H1 (cell line): ENCODE results near the gene DOCK10. TPM values are rescaled to one million over a fixed set of nuclear protein-coding genes. Genes with fewer than 3 reads are reported as not detected.

Experiments
- CTCF ChIA-PET: fragments of 300-600 bp; sonication (Branson Sonifier 250); formaldehyde crosslinking; loops from one replicate; lab custom pipeline; 2021; ENCODE audit not compliant: partially characterized antibody; lab: Charles Lee
- POLR2A ChIA-PET: fragments of 300-600 bp; sonication (Branson Sonifier 250); formaldehyde crosslinking; loops from one replicate; lab custom pipeline; 2021; ENCODE audit warnings: inconsistent platforms; ENCODE audit not compliant: partially characterized antibody; lab: Charles Lee
- DNase-seq, 2 experiments: peaks; one replicate each; pipeline versions ENCODE4 v3.0.0 to v3.0.0-alpha.2; 2010 to 2022; ENCODE audit warnings: low spot score in 2 of 2, low read depth in 1 of 2, mixed read lengths in 1 of 2
- FAIRE-seq: peaks from 2 replicates; lab custom pipeline; 2011; peaks lifted over from hg19 to GRCh38; lab: Jason Lieb, UNC
- H2AFZ ChIP-seq: 2 replicates; pipeline ENCODE4 v1.8.1; 2012; ENCODE audit warnings: low read length, inconsistent platforms
- H2AK5ac ChIP-seq: 2 replicates; pipeline ENCODE4 v1.6.1; 2013; ENCODE audit warnings: low read depth, low read length
- H2BK120ac ChIP-seq: replicated peaks from 2 replicates; pipeline ENCODE3; 2013; ENCODE audit warnings: low read depth, low read length, inconsistent platforms
- H2BK12ac ChIP-seq: 2 replicates; pipeline ENCODE4 v1.6.1; 2013; ENCODE audit warnings: low read depth, low read length
- H2BK15ac ChIP-seq: 2 replicates; pipeline ENCODE4 v1.6.1; 2013; ENCODE audit warnings: low read length
- H2BK20ac ChIP-seq: 2 replicates; pipeline ENCODE4 v1.6.1; 2013; ENCODE audit warnings: low read length
- H2BK5ac ChIP-seq: 2 replicates; pipeline ENCODE4 v1.6.1; 2013; ENCODE audit warnings: low read depth, low read length
- H3K14ac ChIP-seq: 2 replicates; pipeline ENCODE4 v1.6.1; 2013; ENCODE audit warnings: inconsistent platforms; ENCODE audit not compliant: insufficient read length
- H3K18ac ChIP-seq: 2 replicates; pipeline ENCODE4 v1.6.1; 2013; ENCODE audit warnings: low read length; ENCODE audit errors: extremely low read depth
- H3K23ac ChIP-seq: 2 replicates; pipeline ENCODE4 v1.6.1; 2013; ENCODE audit warnings: inconsistent platforms; ENCODE audit not compliant: insufficient read length
- H3K23me2 ChIP-seq: 2 replicates; pipeline ENCODE4 v1.6.1; 2013; ENCODE audit warnings: low read depth, low read length
- H3K27ac ChIP-seq: 2 replicates; pipeline ENCODE4 v1.6.1; 2011; ENCODE audit warnings: low read depth, low read length, inconsistent platforms
- H3K27me3 ChIP-seq, 4 experiments: replicated peaks in 1 of 4; 1 replicate in 1 of 4; 2 replicates in 3 of 4; pipeline versions ENCODE4 v1.6.1 to v1.8.1; 2011 to 2013; ENCODE audit warnings: low read length in 3 of 4, mild to moderate bottlenecking in 3 of 4, inconsistent platforms in 2 of 4, mixed read lengths in 2 of 4, moderate library complexity in 1 of 4; ENCODE audit not compliant: control insufficient read depth in 3 of 4, insufficient read depth in 3 of 4; ENCODE audit errors: extremely low read depth in 1 of 4
- H3K36me3 ChIP-seq, 4 experiments: 2 replicates each; pipeline versions ENCODE4 v1.6.1 to v1.8.1; 2011 to 2013; ENCODE audit warnings: mild to moderate bottlenecking in 4 of 4, low read length in 3 of 4, moderate library complexity in 2 of 4, control low read depth in 1 of 4, inconsistent platforms in 1 of 4; ENCODE audit not compliant: insufficient read depth in 4 of 4, control insufficient read depth in 2 of 4
- H3K4ac ChIP-seq: replicated peaks from 2 replicates; pipeline ENCODE3; 2013; ENCODE audit warnings: low read length, low read depth, mixed read lengths, inconsistent platforms; ENCODE audit not compliant: insufficient read length
- H3K4me1 ChIP-seq, 4 experiments: replicated peaks in 1 of 4; 1 replicate in 1 of 4; 2 replicates in 3 of 4; pipeline versions ENCODE4 v1.6.1 to v1.8.1; 2011 to 2013; ENCODE audit warnings: low read length in 3 of 4, inconsistent platforms in 2 of 4, mixed read lengths in 1 of 4; ENCODE audit not compliant: insufficient read depth in 4 of 4, control insufficient read depth in 3 of 4
- H3K4me2 ChIP-seq, 2 experiments: 2 replicates each; pipeline versions ENCODE4 v1.6.1 to v1.8.1; 2011 to 2013; ENCODE audit warnings: low read depth in 2 of 2, low read length in 2 of 2, control low read depth in 1 of 2, inconsistent platforms in 1 of 2, mild to moderate bottlenecking in 1 of 2; ENCODE audit not compliant: insufficient read depth in 1 of 2
- H3K4me3 ChIP-seq, 4 experiments: fragments of 200-600, 300-600 bp in 1 of 4; sonication (generic), shearing (Covaris generic), sonication (Bioruptor Twin) in 1 of 4; 2 replicates each; pipeline versions ENCODE4 v1.5.1 to v1.8.1; 2011 to 2016; ENCODE audit warnings: low read length in 4 of 4, low read depth in 3 of 4, control low read depth in 2 of 4, inconsistent platforms in 2 of 4, mild to moderate bottlenecking in 2 of 4, mixed read lengths in 1 of 4, moderate library complexity in 1 of 4; ENCODE audit not compliant: insufficient read depth in 2 of 4; ENCODE audit errors: extremely low read depth in 1 of 4
- H3K56ac ChIP-seq: replicated peaks from 2 replicates; pipeline ENCODE3; 2013; ENCODE audit warnings: low read depth, mild to moderate bottlenecking, mixed read lengths, low read length, inconsistent platforms; ENCODE audit not compliant: insufficient read length
- H3K79me1 ChIP-seq: 2 replicates; pipeline ENCODE4 v1.6.1; 2013; ENCODE audit warnings: low read depth, low read length, control low read depth
- H3K79me2 ChIP-seq, 2 experiments: 2 replicates each; pipeline versions ENCODE4 v1.6.1 to v1.8.1; 2012 to 2013; ENCODE audit warnings: low read length in 2 of 2, mild to moderate bottlenecking in 2 of 2, inconsistent platforms in 1 of 2; ENCODE audit not compliant: insufficient read depth in 2 of 2, control insufficient read depth in 1 of 2
- H3K9ac ChIP-seq, 4 experiments: replicated peaks in 1 of 4; 1 replicate in 1 of 4; 2 replicates in 3 of 4; pipeline versions ENCODE4 v1.6.1 to v1.8.1; 2011 to 2013; ENCODE audit warnings: low read depth in 3 of 4, low read length in 3 of 4, control low read depth in 2 of 4, mild to moderate bottlenecking in 2 of 4, moderate library complexity in 2 of 4, inconsistent platforms in 1 of 4; ENCODE audit errors: extremely low read depth in 1 of 4
- H3K9me3 ChIP-seq, 2 experiments: 2 replicates each; pipeline versions ENCODE4 v1.6.1 to v1.8.1; 2012 to 2013; ENCODE audit warnings: mild to moderate bottlenecking in 2 of 2, moderate library complexity in 2 of 2, control low read depth in 1 of 2, inconsistent platforms in 1 of 2, low read depth in 1 of 2, low read length in 1 of 2, mixed read lengths in 1 of 2; ENCODE audit not compliant: insufficient read depth in 2 of 2
- H4K20me1 ChIP-seq, 2 experiments: replicated peaks in 1 of 2; 2 replicates each; pipeline versions ENCODE3 to v1.8.1; 2011 to 2013; ENCODE audit warnings: inconsistent platforms in 2 of 2, low read length in 2 of 2, mild to moderate bottlenecking in 1 of 2; ENCODE audit not compliant: insufficient read depth in 2 of 2, control insufficient read depth in 1 of 2
- H4K5ac ChIP-seq: 2 replicates; pipeline ENCODE4 v1.6.1; 2013; ENCODE audit warnings: low read length, low read depth, mixed read lengths, inconsistent platforms; ENCODE audit not compliant: insufficient read length
- H4K8ac ChIP-seq: 2 replicates; pipeline ENCODE4 v1.8.0; 2013; ENCODE audit warnings: mild to moderate bottlenecking, moderate library complexity, low read length, inconsistent platforms; ENCODE audit not compliant: insufficient read depth; ENCODE audit errors: extremely low read depth
- H4K91ac ChIP-seq: replicated peaks from 2 replicates; pipeline ENCODE3; 2013; ENCODE audit warnings: low read length, mixed read lengths, inconsistent platforms; ENCODE audit not compliant: insufficient read length
- BACH1 ChIP-seq: IDR thresholded peaks from 2 replicates; pipeline ENCODE4 v1.6.1; 2012; ENCODE audit warnings: low read length, improper control_type of control experiment
- CBX5 ChIP-seq: fragments of 300-800, 300-1000 bp; sonication (generic); IDR thresholded peaks from 2 replicates; pipeline ENCODE4 v1.7.1; 2016; ENCODE audit warnings: antibody characterized with exemption, low read length, low read depth
- CREB1 ChIP-seq: IDR thresholded peaks from 2 replicates; pipeline ENCODE4 v1.6.1; 2012; ENCODE audit warnings: inconsistent platforms
- CTBP2 ChIP-seq: IDR thresholded peaks from 2 replicates; pipeline ENCODE4 v1.7.0; 2011; ENCODE audit warnings: borderline replicate concordance, mild to moderate bottlenecking, moderate library complexity, mixed read lengths, low read length; ENCODE audit not compliant: insufficient read depth, insufficient read length
- EP300 ChIP-seq, 2 experiments: IDR thresholded peaks; 1 replicate in 1 of 2; 2 replicates in 1 of 2; pipeline ENCODE4 v1.6.1; 2011 to 2012; ENCODE audit warnings: low read depth in 2 of 2, low read length in 2 of 2, mild to moderate bottlenecking in 2 of 2, borderline replicate concordance in 1 of 2, inconsistent platforms in 1 of 2, moderate library complexity in 1 of 2
- JUN ChIP-seq: IDR thresholded peaks from 2 replicates; pipeline ENCODE4 v1.6.1; 2011; ENCODE audit warnings: low read depth, mild to moderate bottlenecking, improper control_type of control experiment, low read length
- KDM5A ChIP-seq: fragments of 200-600 bp; IDR thresholded peaks from 2 replicates; pipeline ENCODE4 v1.7.1; 2012; ENCODE audit warnings: mild to moderate bottlenecking, low read length, inconsistent platforms, mixed read lengths
- NRF1 ChIP-seq: IDR thresholded peaks from 2 replicates; pipeline ENCODE4 v1.6.1; 2011; ENCODE audit warnings: mild to moderate bottlenecking, low read depth, low read length, improper control_type of control experiment
- RXRA ChIP-seq: IDR thresholded peaks from 2 replicates; pipeline ENCODE4 v1.6.1; 2011; ENCODE audit warnings: low read depth, mild to moderate bottlenecking, low read length, moderate library complexity; ENCODE audit not compliant: insufficient read depth
- SAP30 ChIP-seq: fragments of 300-600 bp; sonication (generic); IDR thresholded peaks from 2 replicates; pipeline ENCODE4 v1.7.1; 2012; ENCODE audit warnings: low read length, moderate library complexity, mild to moderate bottlenecking, inconsistent platforms; ENCODE audit not compliant: insufficient read depth, insufficient replicate concordance
- SIX5 ChIP-seq: IDR thresholded peaks from 2 replicates; pipeline ENCODE4 v1.6.1; 2011; ENCODE audit warnings: mild to moderate bottlenecking, low read depth, low read length
- SP2 ChIP-seq: IDR thresholded peaks from 2 replicates; pipeline ENCODE4 v1.6.1; 2012; ENCODE audit warnings: mild to moderate bottlenecking, low read length, inconsistent platforms
- SP4 ChIP-seq: IDR thresholded peaks from 2 replicates; pipeline ENCODE4 v1.6.1; 2012; ENCODE audit warnings: low read length, inconsistent platforms
- SUZ12 ChIP-seq: fragments of 200-600 bp; sonication (generic); IDR thresholded peaks from 2 replicates; pipeline ENCODE4 v1.6.1; 2012; ENCODE audit warnings: mild to moderate bottlenecking, inconsistent platforms, low read length, moderate library complexity, mixed read lengths
- WGBS, 2 experiments: shearing (Covaris generic) in 1 of 2; methylation state at CpG; one replicate each; pipeline versions ENCODE4 v1.1.6 to v1.1.7; 2013 to 2015; ENCODE audit warnings: low lambda C conversion rate in 2 of 2, mixed read lengths in 2 of 2, inconsistent platforms in 1 of 2, low coverage in 1 of 2, missing lambda C conversion rate in 1 of 2; ENCODE audit not compliant: insufficient replicate concordance in 2 of 2, insufficient coverage in 1 of 2, insufficient read length in 1 of 2; ENCODE audit errors: extremely low coverage in 1 of 2, missing lambda C conversion rate in 1 of 2; 5-methylcytosine and 5-hydroxymethylcytosine counted together
- polyA plus RNA-seq, 7 experiments: library from polyadenylated mRNA; depleted of rRNA in 3 of 7; stranded (reverse) in 5 of 7; unstranded in 2 of 7; fragments of >200 nt in 5 of 7; fragments of 200-250 nt in 2 of 7; gene quantifications; 1 replicate in 5 of 7; 2 replicates in 1 of 7; 4 replicates in 1 of 7; pipeline versions ENCODE4 v1.2.1 to v1.2.3, GENCODE V29; 2011 to 2013; ENCODE audit warnings: missing spikeins in 2 of 7, mixed read lengths in 2 of 7
- total RNA-seq: library from RNA; stranded (reverse); fragmentation: NEBNext Ultra II Directional; extraction: Animal tissue kit (Norgen Biotek cat#: 25700); gene quantifications from 2 replicates; pipeline ENCODE4 v1.2.1, GENCODE V29; 2021
- TF ChIP-seq, protein P1 (sequence below): IDR thresholded peaks from 2 replicates; pipeline ENCODE4 v1.6.1; 2012; ENCODE audit warnings: inconsistent platforms

The DOCK10 gene
- total and polyA plus RNA-seq, 2 of the 8 experiments (the other 6 are each of a cell fraction or from before 2014, with no cell fraction given) = 0.33 to 1.6 TPM

DNA sequence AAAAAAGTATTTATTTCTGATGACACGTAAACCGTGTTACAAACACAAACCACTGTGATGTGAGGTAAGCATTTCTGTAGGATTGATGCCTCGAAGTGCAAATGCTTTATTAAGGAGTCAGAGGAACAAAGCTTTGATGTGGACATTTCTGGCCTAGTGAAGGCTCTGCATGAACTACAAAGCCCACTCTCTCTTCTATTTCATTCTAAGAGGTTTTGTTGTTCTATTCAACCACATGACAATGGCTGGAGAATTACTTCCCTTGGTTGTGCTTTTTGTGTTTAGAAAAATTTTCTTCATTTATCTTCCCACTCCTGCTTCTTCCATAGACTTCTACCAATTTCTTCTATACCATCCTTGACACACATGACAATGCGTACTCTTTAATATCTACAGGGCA lies 200.4 kb downstream of the DOCK10 start:
- no peak overlapping the region for H3K4me2 ChIP-seq
- no peaks in the 10 kb centered on the region for H4K20me1 ChIP-seq
- H3K4ac ChIP-seq = no peak overlapping the region
- no peak overlapping the region for H4K8ac ChIP-seq
- H3K9me3 ChIP-seq = peaks cover 3% of the 10 kb centered on the region in 2 experiments; a peak in 1 of 4 replicates
- no peak overlapping the region for H3K23ac ChIP-seq
- H2BK12ac ChIP-seq = no peak overlapping the region
- H4K91ac ChIP-seq = no peak overlapping the region
- H3K4me3 ChIP-seq = no peak overlapping the region
- no peak overlapping the region for H2BK5ac ChIP-seq
- H2AFZ ChIP-seq = no peak overlapping the region
- H3K14ac ChIP-seq = no peak overlapping the region
- ChIA-PET CTCF (no interaction called here), POLR2A (no interaction called here)
- no peaks in the 10 kb centered on the region for H3K36me3 ChIP-seq
- no peaks in the 10 kb centered on the region for H3K79me1 ChIP-seq
- H2BK20ac ChIP-seq = no peak overlapping the region
- 94% methylated on average over 4 of the region's 4 CpGs; no CpG with 5 or more reads in 1 of the 2 experiments for WGBS, 2 experiments
- no peak overlapping the region for H3K56ac ChIP-seq
- H4K5ac ChIP-seq = no peak overlapping the region
- no peak overlapping the region for H2BK120ac ChIP-seq
- no peaks in the 10 kb centered on the region for H3K79me2 ChIP-seq
- no peak for FAIRE-seq
- H3K27ac ChIP-seq = no peak overlapping the region
- H3K9ac ChIP-seq = no peak overlapping the region
- H2AK5ac ChIP-seq = no peak overlapping the region
- H3K23me2 ChIP-seq = no peaks in the 10 kb centered on the region
- no peak overlapping the region for H2BK15ac ChIP-seq
- no peak overlapping the region for H3K18ac ChIP-seq
- no peak for DNase-seq
- H3K27me3 ChIP-seq = no peaks in the 10 kb centered on the region
- no peaks in the 10 kb centered on the region for H3K4me1 ChIP-seq
- TF ChIP-seq SP2 (no peak), CTBP2 (no peak), NRF1 (no peak), SAP30 (no peak), CREB1 (no peak), SP4 (no peak), KDM5A (no peak), SIX5 (no peak), BACH1 (no peak), JUN (no peak), RXRA (no peak), CBX5 (no peak), EP300 (IDR thresholded peaks at IDR 0.05; ENCODE audit: borderline replicate concordance in 1 of 2, low read depth in 2 of 2, low read length in 2 of 2) (no peak), SUZ12 (no peak)
- TF ChIP-seq, protein P1, sequence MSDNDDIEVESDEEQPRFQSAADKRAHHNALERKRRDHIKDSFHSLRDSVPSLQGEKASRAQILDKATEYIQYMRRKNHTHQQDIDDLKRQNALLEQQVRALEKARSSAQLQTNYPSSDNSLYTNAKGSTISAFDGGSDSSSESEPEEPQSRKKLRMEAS = no peak
